ENCODE data around the gene DISP3.

Gene DISP3

DNA sequence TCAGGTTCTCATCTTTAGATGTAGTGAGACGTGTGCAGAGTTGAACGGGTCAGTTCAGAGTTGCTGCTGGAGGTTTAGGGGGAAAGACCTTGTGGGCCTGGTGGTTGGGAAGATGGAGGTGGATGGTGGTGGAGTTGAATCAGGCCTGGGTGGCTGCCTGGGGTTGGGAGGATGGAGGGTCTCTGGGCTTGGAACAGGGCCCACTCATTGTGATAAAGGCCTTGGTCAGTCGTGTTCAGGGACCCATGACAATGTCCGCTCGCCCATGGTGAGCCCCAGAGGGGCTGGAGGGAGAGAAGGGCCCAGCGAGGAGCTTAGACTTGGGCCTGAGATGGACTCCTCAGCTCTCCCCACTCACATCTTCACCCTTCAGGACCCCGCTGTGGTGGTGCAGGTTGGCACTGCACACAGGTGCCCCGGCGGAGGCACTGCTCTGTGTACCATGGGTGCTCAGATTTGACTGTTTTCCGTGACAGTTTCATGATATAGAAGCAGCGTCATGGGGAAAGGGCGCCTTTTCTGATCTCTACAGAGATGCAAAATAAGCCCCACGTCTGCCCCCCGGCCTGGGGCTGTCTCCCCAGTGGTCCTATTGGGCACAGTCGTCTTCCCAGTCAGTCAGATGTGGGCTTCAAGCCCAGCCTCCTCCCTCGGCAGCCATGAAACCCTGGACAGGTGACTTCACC, 39.2 kb downstream of the DISP3 start:
- no peak for DNase-seq

DNA sequence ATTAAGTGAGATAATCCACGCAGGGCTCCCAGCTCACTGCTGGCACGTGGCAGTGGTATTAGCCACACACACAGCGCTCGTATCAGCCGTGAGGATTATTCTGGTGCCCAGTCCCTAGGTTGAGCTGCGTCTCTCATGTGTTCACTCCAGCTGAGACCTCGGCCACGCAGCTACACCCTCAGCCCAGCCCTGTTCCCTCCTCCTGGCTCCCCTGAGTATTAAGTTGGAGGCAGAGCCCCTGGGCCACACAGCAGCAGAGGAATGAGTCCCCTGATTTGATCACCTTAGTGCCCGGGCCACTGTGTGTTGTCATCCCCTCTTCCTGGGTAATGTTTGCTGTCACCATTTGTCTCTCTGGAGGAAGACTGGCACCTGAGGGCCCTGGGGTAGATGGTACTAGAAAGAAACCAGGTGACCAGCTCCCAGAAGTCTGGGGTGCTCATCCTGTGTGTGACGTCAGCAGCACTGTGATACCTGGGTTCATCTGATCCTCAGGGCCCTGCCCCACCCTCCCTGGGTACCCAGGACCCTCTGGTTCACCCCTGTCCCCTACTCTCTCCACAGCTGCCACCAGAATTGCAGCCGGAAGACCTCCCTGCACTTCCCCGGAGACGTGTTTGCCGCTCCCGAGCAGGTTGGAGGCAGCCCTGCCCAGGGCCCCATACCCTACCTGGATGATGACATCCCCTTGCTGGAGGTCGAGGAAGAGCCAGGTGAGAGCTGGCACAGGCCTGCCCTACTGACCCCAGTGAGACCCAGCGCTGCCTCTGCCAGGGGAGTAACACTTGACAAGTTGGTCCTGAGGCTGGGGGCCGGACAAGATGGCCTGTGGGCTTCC, 40.1 kb downstream of the DISP3 start:
- no peak for DNase-seq

DNA sequence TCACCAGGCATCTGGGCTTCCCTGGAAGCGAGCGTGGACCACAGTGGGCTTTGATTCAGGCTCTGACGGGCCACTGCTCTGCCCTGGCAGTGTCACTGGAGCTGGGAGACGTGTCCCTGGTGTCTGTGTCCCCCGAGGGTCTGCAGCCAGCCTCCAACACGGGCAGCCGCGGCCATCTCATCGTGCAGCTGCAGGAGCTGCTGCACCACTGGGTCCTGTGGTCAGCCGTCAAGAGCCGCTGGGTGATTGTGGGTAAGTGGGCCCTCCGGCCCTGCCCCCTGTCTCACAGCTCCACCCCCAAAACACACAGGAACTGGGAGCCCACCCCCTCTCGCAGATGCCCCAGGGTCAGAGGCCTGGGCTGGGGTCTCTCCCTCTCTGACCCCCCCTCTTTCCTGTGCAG, 40.7 kb downstream of the DISP3 start:
- DNase-seq: no peak

DNA sequence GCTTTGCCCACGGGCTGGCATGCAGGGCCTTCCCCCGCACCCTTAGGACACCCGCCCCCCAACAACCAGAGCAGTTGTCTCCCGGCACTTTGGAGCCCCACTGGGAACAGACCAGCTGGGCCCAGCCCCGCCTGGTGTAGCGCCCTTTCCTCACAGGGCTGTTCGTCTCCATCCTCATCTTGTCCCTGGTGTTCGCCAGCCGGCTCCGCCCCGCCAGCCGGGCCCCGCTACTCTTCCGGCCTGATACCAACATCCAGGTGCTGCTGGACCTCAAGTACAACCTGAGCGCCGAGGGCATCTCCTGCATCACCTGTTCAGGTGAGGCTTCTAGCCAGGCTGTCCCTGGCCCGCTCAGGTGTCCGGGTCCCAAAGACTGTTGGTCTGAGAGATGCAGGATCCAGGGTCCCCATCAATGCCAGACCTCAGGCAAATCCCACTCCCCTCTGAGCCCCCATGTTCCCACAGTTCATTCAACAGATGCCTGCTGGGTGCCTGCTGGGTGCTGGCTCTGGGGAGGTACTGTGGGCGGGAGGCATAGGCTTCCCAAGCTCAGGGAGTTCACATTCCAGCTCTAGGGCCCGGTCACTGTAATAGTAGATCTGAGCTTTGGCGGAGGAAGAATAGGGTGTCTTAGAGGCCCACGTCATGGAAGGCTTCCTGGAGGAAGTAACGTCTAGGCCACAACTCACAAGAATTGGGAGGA, 41.7 kb downstream of the DISP3 start:
- DNase-seq: no peak

DNA sequence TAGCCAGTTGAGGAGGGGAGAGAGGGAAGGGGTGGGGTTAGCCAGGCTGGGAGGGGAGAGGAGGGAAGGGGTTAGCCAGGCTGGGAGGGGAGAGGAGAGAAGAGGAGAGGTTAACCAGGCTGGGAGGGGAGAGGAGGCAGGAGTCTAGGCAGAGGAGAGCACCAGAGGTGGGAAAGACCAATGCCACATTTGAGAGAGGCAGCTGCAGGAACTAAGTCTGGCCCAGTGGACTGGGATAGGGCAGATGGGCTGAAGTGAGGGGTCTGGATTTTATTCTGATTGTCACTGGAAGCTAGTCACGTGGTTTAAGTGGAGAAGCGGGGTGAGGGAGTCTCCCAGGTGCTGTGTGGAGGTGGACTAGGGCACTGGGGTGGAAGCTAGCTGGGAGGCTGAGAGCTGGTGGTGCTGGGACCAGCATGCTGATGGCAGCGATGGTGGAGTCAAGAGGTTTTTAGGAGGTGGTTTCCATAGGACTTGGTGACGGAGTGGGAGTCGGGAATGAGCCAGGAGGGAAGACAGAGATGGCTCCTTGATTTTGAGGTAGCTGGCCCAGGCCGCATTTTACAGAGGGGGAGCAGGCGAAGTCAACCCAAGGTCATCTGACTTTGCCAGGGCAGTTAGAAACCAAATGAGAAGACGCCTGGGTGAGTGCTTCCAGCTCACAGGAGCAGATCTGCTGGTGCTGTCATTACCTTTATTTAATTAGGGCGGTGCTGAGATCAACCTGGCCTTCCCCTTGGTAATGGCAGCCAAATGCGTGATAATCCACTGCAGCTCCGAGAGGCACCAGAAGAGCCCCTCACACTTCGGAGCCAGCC, 42.8 kb downstream of the DISP3 start:
- no peak for DNase-seq

DNA sequence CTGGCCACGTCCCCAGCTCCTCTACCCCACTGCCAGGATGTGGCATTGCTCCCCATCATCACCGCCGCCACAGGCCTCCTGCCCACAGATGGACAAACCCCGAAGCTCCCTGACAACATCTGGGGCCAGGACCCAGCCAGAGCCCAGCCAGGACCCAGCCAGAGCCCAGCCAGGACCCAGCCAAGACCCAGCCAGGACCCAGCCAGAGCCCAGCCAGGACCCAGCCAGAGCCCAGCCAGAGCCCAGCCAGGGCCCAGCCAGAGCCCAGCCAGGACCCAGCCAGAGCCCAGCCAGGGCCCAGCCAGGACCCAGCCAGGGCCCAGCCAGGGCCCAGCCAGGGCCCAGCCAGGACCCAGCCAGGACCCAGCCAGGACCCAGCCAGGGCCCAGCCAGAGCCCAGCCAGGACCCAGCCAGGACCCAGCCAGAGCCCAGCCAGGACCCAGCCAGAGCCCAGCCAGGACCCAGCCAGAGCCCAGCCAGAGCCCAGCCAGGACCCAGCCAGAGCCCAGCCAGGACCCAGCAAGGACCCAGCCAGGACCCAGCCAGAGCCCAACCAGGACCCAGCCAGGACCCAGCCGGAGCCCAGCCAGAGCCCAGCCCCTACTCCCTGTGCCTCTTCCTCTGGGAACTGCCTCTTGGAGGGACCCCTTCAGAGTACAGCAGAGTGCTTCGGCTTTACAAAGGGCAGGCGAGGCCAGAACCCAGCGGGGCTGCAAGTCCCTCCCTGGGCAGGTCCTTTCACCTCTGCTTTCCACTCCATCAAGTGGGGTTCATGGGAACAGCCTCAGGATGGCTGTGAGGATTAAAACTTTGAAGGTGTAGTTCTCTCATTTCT, 43.7 kb downstream of the DISP3 start:
- DNase-seq: no peak

DNA sequence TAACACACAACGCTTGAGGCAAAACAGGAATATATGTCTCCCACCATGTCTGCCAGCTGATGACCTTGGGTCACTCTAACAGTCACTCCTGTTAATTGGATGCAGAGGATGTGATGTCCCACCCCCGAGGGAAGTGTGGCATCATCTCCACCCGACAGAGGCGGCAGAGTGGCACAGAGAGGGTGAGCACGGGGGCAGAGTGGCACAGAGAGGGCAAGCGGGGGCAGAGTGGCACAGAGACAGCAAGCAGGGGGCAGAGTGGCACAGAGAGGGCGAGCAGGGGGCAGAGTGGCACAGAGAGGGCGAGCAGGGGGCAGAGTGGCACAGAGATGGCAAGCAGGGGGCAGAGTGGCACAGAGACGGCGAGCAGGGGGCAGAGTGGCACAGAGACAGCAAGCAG, 44.3 kb downstream of the DISP3 start:
- no peak for DNase-seq

DNA sequence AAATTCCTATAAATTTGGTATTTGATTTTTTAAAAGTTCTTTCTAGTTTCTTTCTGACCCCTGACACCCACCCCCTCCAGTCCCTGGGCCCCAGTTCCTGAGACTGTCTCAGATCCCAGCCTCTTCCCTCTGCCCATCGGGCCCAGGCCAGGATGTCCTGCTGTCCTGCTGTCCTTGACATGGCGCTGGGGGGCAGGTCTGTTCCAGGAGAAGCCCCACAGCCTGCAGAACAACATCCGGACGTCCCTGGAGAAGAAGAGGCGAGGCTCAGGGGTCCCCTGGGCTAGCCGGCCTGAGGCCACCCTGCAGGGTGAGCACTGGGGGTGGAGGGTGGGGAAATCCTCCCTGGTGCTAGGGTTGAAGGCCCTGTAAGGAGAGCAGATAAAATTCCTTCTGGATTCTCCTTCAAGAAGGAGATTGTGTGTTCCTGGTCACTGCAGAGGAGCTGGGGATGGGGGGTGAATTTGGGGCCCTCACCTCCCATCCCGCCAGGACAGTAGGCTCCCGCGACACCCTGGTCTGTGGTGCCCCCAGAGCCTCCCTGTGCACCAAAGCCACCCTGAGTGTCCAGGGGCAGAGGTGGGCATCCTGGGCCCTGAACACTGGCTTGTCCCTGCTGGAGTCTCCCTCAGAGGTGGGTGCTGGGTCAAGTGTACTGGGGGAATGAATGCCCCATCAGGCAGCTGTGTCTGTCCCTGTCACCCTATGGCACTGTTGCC, 45.0 kb downstream of the DISP3 start:
- DNase-seq: no peak

DNA sequence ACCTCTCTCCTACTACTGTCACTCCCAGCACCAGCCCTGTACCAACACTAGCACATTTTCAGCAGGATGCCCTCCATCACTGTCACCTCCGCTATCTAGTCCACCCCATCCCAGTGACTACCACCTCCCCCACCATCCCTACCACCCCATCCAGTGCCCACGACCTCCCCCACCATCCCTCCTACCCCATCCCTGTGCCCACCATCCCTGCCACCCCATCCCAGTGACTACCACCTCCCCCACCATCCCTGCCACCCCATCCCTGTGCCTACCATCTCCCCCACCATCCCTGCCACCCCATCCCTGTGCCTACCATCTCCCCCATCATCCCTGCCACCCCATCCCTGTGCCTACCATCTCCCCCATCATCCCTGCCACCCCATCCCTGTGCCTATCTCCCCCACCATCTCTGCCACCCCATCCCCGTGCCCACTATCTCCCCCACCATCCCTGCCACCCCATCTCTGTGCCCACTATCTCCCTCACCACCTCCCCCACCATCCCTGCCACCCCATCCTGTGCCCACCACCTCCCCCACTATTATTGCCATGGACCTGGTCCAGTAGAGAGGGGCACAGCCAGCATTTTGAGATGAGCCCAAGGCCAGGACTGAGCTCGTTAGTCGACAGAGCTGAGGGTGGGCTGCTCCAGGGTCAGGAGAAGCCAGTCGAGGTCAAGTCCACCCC, 45.7 kb downstream of the DISP3 start:
- DNase-seq: no peak

DNA sequence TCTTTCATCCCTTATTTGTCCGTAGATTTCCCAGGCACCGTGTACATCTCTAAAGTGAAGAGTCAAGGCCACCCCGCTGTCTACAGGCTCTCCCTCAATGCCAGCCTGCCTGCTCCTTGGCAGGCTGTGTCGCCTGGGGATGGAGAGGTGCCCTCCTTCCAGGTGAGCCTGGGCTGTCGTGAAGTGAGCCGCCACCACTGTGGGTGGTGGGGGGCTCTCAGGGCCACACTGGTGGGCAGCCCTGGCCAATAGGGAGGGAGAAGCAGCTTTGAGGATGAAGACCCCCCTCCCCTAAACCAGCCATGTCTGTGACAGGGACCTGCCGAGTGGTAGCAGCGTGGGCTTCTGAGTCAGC, 46.2 kb downstream of the DISP3 start:
- DNase-seq: no peak

DNA sequence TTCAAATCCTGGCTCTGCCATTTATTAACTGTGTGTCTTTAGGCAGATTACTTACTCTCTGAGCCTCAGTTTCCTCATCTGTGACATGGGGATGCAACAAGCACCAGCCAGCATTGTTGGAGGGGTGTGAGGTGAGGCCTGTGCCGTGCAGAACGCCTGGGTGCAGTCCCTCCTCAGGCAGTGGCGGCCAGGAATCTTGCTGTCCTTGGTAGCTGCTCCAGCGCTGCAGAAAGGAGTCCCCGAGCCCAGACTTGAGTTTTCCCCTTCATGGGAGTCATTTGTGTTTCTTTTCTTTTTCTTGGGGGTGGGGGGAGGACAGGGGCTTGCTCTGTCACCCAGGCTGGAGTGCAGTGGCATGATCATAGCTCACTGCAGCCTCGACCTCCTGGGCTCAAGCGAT, 46.6 kb downstream of the DISP3 start:
- no peak for DNase-seq

DNA sequence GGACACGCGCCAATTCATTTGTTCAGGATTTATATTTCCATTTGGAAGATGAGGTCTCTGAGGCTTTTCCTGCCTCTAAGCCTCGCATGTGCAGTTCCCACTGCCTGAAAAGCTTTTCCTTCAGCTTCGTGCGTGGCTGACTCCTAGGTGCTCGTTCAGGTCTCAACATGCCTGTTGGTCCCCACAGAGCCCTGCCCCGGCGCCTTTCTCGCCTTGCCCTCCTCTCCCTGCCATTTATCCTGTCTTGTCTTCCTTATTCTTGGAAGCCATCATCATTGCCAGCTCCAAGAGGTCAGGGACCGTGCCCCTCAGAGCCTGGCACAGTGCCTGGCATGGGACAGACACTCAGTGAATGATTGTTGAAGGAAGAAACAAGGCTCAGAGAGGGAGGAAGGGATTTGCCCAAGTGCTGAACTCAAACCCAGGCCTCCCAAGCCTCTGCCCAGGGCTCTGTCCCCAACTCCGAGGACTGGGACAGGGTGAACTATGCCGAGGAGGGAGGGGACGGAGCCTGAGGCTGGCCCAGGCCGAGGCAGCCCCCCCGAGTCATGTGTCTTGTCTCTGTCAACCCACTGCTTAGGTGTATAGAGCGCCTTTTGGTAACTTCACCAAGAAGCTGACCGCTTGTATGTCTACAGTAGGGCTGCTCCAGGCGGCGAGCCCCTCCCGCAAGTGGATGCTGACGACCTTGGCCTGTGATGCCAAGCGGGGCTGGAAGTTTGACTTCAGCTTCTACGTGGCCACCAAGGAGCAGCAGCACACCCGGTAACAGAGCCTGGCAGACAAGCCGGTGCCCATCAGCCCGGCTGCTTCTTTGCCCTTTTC, 47.3 kb downstream of the DISP3 start:
- no peak for DNase-seq

DNA sequence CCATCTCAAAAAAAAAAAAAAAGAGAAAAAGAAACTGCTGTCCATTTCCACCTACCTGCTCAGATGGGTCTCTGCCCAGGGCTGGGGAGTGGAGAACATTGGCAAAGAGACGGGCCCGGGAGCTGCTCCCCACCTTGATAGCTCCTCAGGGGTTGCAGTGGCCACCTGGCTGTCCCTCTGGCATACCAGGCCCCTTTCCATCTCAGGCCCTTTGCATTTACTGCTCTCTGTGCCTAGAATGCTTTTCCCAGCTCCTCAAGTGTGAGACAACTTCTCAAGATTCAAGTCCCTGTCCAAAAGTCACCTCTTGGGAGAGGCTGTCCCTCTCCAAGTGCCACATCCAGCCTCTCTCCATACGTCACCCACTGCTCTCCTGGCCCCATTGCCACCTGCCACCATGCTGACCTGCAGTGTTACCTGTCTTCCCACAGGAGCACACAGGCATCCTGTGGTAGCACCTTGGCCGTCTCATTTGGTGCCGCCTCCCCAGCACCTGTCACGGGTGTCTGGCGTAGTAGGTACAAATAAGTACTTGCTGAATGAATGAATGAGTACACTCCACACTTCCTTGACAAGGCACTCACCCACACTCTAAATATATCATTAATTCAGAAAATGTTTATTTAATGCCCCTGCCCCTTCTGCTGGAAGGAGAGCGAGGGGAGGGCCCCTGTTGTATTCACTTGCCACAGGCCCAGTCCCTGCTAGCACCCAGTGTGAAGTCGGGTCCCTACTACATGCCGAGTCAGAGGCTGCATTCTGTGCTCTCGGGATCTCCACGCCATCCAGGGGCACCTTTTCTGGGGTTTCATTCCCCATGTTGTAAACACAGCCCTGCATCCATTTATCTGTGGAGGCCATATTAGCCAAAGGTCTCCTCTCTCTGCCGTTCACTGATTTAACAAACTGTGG, 48.8 kb downstream of the DISP3 start:
- no peak for DNase-seq

DNA sequence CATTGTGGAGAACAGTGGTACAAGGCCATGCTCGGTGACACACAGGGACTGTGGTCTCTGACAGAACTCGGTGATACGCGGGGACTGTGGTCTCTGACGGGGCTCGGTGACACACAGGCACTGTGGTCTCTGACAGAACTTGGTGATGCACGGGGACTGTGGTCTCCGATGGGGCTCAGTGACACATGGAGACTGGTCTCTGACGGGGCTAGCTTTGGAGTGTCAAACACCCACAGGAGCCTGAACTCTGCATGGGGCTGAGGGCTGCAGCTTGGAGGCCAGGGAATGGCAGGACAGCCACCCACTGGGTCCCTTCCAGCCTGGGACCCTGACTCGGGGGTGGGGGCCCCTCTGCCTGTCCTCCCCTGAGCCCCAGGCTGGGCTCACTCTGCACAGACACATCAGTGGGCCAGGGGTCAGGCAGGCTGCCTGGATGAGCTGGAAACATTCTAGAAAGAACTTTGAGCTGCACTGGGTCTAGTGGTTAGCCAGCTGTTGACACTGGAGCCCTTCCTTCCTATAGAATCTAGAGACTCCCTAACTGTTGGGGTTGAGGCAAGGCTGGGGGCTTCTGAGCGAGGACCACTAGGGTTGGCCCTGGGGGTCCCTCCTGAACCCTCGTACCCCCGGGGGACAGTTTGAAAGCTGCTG, 49.8 kb downstream of the DISP3 start:
- DNase-seq: no peak

DNA sequence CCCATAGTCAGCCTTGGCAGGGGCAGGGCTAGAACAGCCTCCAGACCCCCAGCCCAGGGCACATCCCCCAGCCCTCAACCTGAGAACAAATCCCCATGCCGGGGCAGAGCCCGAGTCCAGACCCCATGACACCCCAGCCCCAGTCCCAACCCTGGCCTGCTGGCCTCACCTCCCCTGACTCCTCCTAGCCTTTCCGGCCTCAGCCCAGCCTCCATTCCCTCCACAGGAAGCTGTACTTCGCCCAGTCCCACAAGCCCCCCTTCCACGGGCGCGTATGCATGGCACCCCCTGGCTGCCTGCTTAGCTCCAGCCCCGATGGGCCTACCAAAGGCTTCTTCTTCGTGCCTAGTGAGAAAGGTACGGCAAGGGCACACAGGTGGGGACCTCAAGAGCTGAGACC, 50.4 kb downstream of the DISP3 start:
- DNase-seq: no peak

DNA sequence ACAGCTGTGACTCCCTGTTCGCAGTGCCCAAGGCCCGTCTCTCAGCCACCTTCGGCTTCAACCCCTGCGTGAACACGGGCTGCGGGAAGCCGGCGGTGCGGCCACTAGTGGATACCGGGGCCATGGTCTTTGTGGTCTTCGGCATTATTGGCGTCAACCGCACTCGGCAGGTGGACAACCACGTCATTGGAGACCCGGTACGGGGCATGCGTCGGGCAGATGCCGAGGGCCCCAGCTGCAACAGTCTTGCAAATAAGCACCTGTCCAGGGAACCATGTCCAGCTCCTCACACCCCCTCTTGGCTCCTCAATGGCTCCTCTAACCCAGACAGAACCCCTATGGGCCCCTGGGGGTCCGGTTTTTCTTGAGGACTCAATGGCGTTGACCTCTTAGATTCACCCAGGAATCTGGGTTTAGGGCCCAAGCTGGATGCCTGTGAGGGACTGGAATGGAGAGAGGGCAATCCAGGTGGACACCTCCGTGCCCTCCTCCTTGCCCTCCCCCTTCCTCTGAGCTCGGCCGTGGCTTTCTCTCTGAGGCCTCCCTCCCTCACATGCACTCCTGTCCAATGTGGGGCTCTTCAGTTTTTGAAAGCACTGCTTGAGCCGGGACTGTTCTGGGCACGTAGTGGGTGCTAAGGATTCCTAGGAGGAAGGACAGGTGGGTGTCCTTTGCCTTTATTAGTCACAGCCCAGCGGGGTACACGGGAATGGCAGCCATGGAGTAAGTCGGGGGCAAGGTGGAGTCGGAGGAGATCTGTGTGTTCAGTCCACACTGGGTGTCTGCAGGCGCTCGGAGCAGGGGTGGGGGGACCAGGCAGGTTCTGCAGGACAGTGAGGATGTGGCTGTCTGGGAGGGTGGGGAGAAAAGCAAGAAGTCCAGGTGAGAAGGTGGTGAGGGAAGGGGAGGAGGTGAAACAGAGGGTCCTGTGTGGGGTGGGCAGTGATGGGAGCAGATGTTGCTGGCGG, 51.1 kb downstream of the DISP3 start:
- no peak for DNase-seq

DNA sequence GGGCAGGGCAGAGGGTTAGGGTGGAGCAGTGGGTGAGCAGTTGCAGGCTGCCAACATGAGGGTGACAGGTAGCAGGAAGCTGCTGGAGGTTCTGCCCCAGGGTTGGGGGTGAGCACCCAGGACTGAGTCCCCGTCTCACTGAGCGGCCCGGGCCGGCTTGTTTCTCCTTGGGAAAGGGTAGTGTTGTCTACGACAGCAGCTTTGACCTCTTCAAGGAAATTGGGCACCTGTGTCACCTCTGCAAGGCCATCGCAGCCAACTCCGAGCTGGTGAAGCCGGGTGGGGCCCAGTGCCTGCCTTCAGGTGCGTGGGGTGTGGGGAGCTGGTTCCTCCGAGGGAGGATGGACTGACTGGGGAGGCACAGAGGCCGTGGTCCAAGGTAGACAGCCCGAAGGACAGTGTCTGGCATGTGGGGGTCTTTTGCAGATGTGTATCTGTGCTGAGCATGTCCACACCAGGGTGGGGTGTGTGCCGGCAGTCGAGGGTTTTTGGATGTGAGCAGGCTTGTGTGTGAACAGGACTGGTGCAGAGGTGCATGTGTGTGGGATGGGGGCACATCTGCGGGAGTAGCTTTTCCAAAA, 51.9 kb downstream of the DISP3 start:
- no peak for DNase-seq

Data from femur (tissue), 1 donor.